ENCODE results near the gene GIPR.

GRCh38 chr19:45674946-45675345 is 6.9 kb downstream of the GIPR start:
- TF ChIP-seq CTCF (IDR thresholded peaks at IDR 0.05; ENCODE audit: low read depth, low read length) (no peak), MYC (IDR thresholded peaks at IDR 0.05; ENCODE audit: low read depth, low read length) (no peak)
- TF ChIP-seq, protein P1, sequence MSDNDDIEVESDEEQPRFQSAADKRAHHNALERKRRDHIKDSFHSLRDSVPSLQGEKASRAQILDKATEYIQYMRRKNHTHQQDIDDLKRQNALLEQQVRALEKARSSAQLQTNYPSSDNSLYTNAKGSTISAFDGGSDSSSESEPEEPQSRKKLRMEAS (IDR thresholded peaks at IDR 0.05; ENCODE audit: low read depth, low read length) = no peak
